K562 (cell line): ENCODE results near the gene SSR4. TPM values are rescaled to one million over a fixed set of nuclear protein-coding genes. Genes with fewer than 3 reads are reported as not detected.

Experiments
- CTCFL ChIP-seq: IDR thresholded peaks from 2 replicates; pipeline ENCODE4 v1.6.1; 2011; ENCODE audit warnings: borderline replicate concordance, low read depth, mild to moderate bottlenecking, moderate library complexity, low read length; ENCODE audit not compliant: insufficient read depth, poor library complexity, severe bottlenecking
- E2F1 ChIP-seq: sonication (generic); formaldehyde crosslinking; IDR thresholded peaks from 2 replicates; pipeline ENCODE4 v1.8.1; 2023; ENCODE audit warnings: mild to moderate bottlenecking, missing genetic modification reagents, moderate library complexity
- FOXP4 ChIP-seq: sonication (generic); formaldehyde crosslinking; IDR thresholded peaks from 2 replicates; pipeline ENCODE4 v1.8.0; 2022; ENCODE audit warnings: mild to moderate bottlenecking, missing genetic modification reagents, borderline replicate concordance
- HMGXB4 ChIP-seq: sonication (generic); formaldehyde crosslinking; IDR thresholded peaks from 2 replicates; pipeline ENCODE4 v1.8.1; 2023; ENCODE audit warnings: mild to moderate bottlenecking, missing genetic modification reagents
- KHSRP ChIP-seq: fragments of 450-650 bp; IDR thresholded peaks from 2 replicates; pipeline ENCODE4 v1.6.1; 2017
- MBD1 ChIP-seq: fragments of 250-450 bp; sonication (Bioruptor Pico); IDR thresholded peaks from 2 replicates; pipeline ENCODE4 v1.8.0; 2022; ENCODE audit warnings: inconsistent platforms
- NCOA6 ChIP-seq: fragments of 450-650 bp; IDR thresholded peaks from 2 replicates; pipeline ENCODE4 v1.6.1; 2017; ENCODE audit warnings: mild to moderate bottlenecking
- NUFIP1 ChIP-seq: fragments of 450-650 bp; IDR thresholded peaks from 2 replicates; pipeline ENCODE4 v1.6.1; 2018; ENCODE audit not compliant: partially characterized antibody
- RB1 ChIP-seq: fragments of 450-650 bp; IDR thresholded peaks from 2 replicates; pipeline ENCODE4 v1.6.1; 2017; ENCODE audit warnings: low read depth, mild to moderate bottlenecking
- RFX7 ChIP-seq: fragments of 250-450 bp; sonication (Bioruptor Pico); IDR thresholded peaks from 2 replicates; pipeline ENCODE4 v1.5.1; 2021; ENCODE audit warnings: mild to moderate bottlenecking
- SRSF9 ChIP-seq: fragments of 200-400 bp; formaldehyde crosslinking; IDR thresholded peaks from 2 replicates; pipeline ENCODE4 v1.6.1; 2017; ENCODE audit warnings: low read depth, low read length, borderline replicate concordance
- TSHZ1 ChIP-seq: fragments of 250-450 bp; sonication (Bioruptor Pico); IDR thresholded peaks from 2 replicates; pipeline ENCODE4 v1.4.0; 2020; ENCODE audit warnings: mild to moderate bottlenecking, moderate library complexity
- ZKSCAN3 ChIP-seq: fragments of 250-450 bp; sonication (Bioruptor Pico); IDR thresholded peaks from 2 replicates; pipeline ENCODE4 v1.4.0; 2020
- ZNF77 ChIP-seq: fragments of 250-450 bp; sonication (Bioruptor Pico); IDR thresholded peaks from 2 replicates; pipeline ENCODE4 v1.5.0; 2020
- polyA plus RNA-seq, 8 experiments: library from polyadenylated mRNA; depleted of rRNA in 4 of 8; stranded (reverse) in 5 of 8; unstranded in 3 of 8; fragments of >200 nt; fragmentation: Nextera tagmentation in 2 of 8; fragmentation: Illumina TruSeq in 1 of 8; extraction: Ambion mirVana in 2 of 8; extraction: Trizol in 1 of 8; gene quantifications; 2 replicates each; pipeline versions ENCODE4 v1.2.1 to v1.2.3, GENCODE V29; 2011 to 2014; ENCODE audit warnings: inconsistent platforms in 1 of 8, missing spikeins in 1 of 8
- total RNA-seq, 7 experiments: library from RNA; depleted of rRNA in 6 of 7; stranded (reverse); fragments of >200 nt in 6 of 7; fragmentation: Illumina TruSeq in 2 of 7; extraction: Trizol in 2 of 7; gene quantifications; 2 replicates each; pipeline versions ENCODE4 v1.2.1 to v1.2.3, GENCODE V29; 2011 to 2021; ENCODE audit warnings: low replicate concordance in 1 of 7

SSR4 gene
- total and polyA plus RNA-seq, 9 of the 15 experiments (the other 6 are each of a cell fraction or from before 2014, with no cell fraction given): 146 to 492 (median 272) TPM

GRCh38 chrX:153794018-153794896, at the start of gene SSR4, which contains the start of gene IDH3G (continued):
- TF ChIP-seq CTCFL (peak; percentile 95), HMGXB4 (CRISPR knock-in tag) (no peak; the same call in 1 of the 2 replicates), TSHZ1 (CRISPR knock-in tag) (no peak), E2F1 (CRISPR knock-in tag) (no peak), NCOA6 (no peak), SRSF9 (no peak), RB1 (peak; percentile 82), ZKSCAN3 (CRISPR knock-in tag) (no peak), MBD1 (CRISPR knock-in tag) (no peak), ZNF77 (CRISPR knock-in tag) (no peak), FOXP4 (CRISPR knock-in tag) (no peak), KHSRP (no peak), RFX7 (CRISPR knock-in tag) (no peak), NUFIP1 (no peak)
